Stomach (tissue), 4 donors: ENCODE data around the gene ORAI1.

ENCODE experiments used
- CTCF ChIP-seq, 7 experiments: fragments of 450-650 bp in 4 of 7; fragments of 200-600 bp in 3 of 7; sonication (generic) in 3 of 7; IDR thresholded peaks; one replicate each; pipeline ENCODE4 v1.5.1; 2016 to 2019; ENCODE audit warnings: antibody characterized with exemption in 7 of 7, control low read depth in 2 of 7, mild to moderate bottlenecking in 1 of 7
- POLR2A ChIP-seq, 4 donors: fragments of 450-650 bp; IDR thresholded peaks; one replicate each; pipeline ENCODE4 v1.6.1; 2016; ENCODE audit warnings: antibody characterized with exemption in 4 of 4, control low read depth in 2 of 4, mild to moderate bottlenecking in 1 of 4, moderate library complexity in 1 of 4
- POLR2AphosphoS5 ChIP-seq, 3 donors: sonication (generic); formaldehyde crosslinking; IDR thresholded peaks; one replicate each; pipeline ENCODE4 v1.6.1; 2016; ENCODE audit warnings: antibody characterized with exemption in 3 of 3

DNA sequence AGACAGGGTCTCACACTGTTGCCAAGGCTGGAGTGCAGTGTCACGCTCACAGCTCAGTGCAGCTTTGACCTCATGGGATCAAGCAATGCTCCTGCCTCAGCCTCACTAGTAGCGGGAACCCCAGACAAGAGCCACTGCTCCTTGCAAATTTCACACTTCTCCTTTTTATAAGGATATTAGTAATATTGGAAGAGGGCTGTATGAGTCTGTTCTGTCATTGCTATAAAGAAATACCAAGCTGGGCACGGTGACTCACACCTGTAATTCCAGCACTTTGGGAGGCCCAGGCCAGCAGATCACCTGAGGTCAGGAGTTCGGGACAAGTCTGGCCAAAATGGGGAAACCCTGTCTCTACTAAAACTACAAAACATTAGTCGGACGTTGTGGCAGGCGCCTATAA is 12.9 kb upstream of the ORAI1 start:
- TF ChIP-seq CTCF (IDR thresholded peaks at IDR 0.05): no peak
- no peak for TF ChIP-seq POLR2A (IDR thresholded peaks at IDR 0.05)
- no peak for TF ChIP-seq POLR2AphosphoS5 (IDR thresholded peaks at IDR 0.05)
